ENCODE data around the gene DCUN1D4.
"Not testable (repeated sequence)": the region's sequence is repeated elsewhere in the genome, so short reads cannot be mapped to it uniquely, and the experiment has no call there.

The DCUN1D4 gene

DNA sequence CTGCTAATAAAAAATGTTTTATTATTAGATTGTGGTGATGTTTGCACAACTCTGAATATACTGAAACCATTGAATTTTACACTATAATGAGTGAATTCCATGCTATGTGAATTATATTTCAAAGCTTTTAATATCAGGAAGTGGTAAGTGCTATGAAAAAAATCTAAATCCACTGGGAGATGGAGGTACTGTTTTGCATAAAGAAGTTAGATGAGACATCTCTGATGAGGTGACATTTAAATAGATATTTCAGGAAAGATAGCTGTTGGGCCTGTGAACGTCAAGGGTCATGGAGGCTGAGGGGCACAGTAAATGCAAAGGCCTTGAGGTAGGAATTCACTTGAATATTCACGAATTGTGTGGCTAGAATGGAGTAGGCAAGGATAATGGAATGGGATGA is 12.3 kb downstream of the DCUN1D4 start:
- no peak for DNase-seq

GRCh38 chr4:51855751-51856150 is 12.8 kb downstream of the DCUN1D4 start:
- no peak for DNase-seq

- DNase-seq, result no peak
Measured at GRCh38 chr4:51858605-51859202, 15.8 kb downstream of the DCUN1D4 start.

DNA sequence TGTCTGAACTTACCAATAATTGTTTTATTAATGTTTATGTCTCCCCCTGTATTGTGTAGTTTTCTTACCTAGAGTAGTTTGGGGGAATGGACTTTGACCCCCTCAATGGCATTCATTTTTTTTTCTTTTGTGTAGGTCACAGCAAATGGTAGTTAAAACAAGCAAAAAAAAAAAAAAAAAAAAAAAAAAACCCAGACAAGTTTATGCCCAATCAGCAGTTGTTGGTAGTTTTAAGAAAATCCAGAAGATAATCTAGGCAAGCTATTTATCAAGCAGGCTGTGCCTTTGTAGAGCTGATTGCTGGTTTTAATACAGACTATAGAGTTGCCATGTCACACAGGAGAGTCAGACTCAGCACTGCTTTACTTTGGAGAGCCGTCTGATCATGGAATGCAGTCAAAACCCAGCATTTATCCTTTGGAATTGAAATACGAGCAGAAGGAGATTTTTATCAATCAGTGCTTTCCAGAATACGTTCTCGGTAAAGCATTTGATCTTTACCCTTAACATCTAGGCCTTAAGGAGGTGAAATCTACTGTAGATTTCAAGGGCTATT is 16.6 kb downstream of the DCUN1D4 start:
- no peak for DNase-seq

GRCh38 chr4:51862199-51862598 is 19.2 kb downstream of the DCUN1D4 start:
- no peak for DNase-seq

DNA sequence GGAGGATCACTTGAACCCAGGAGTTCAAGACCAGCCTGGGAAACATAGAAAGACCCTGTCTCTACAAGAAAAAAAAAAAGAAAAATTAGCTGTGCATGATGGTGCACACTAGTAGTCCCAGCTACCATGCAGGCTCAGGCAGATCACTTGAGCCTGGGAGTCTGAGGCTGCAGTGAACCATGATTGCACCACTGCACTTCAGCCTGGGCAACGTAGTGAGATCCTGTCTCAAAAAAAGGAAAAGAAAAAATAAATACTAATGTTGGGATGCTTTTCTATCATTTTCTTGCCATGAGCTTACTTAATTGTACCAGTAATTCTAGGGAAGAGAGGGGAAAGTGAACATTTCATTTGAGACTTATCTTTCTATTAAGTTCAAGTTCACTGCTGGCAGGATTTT is 19.8 kb downstream of the DCUN1D4 start:
- no peak for DNase-seq

- no peak for DNase-seq
Measured at GRCh38 chr4:51865717-51866116, 22.8 kb downstream of the DCUN1D4 start.

GRCh38 chr4:51866835-51867234 is 23.9 kb downstream of the DCUN1D4 start:
- DNase-seq, result no peak

- no peak for DNase-seq
Measured at GRCh38 chr4:51867689-51868448, 24.9 kb downstream of the DCUN1D4 start.

DNA sequence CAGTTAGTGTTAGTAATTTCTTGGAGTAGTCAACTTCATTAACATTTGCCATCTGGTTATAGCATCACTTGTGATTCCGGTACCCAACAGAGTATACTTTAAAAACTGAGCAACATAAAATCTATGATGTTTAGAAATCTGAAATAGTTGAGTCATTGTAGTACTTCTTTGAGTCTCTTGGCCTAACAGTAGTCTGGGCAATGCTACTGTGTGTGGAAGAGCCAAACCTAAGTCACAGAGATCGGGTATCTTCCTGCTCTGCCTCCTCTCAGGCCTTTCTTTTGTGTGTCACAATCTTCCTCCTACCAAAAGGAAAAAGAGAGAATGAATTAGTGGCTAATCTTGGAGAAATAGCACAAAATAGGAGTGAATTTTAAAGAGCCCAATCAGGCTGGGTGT is 25.5 kb downstream of the DCUN1D4 start:
- no peak for DNase-seq

GRCh38 chr4:51870441-51871188 is 27.7 kb downstream of the DCUN1D4 start:
- DNase-seq, result no peak

DNA sequence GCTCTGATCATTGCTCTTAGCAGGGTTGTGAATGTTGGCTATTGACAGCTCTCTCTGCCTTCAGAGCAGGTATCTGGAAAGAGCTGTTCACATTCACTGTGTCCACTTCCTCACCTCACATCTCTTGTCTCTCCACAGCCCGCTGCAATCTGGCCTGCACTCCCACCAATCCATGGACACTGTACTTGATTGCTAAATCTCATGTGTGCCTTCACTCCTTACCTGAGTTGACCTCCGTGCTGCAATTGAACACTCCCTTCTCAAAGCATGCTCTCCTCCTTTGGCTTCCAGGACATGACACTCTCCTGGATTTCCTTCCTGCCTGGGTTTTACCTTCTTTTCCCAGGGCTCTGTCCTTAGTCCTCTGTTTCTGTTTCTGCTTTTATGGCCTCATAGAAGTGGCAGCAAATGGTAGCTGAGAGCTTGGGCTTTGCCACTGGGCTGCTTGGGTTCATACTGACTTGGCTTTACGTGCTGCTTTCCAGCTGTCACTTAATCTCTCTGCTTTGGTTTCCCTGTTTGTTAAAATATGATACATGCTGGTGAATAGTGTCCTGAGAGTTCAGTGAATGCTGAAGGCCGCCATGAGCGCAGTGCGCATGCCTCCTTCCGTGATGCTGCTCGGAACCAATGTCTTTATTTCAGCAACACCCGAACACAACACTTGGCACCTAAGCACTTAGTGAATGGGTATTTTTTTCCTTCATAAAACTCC is 29.5 kb downstream of the DCUN1D4 start:
- no peak for DNase-seq

DNA sequence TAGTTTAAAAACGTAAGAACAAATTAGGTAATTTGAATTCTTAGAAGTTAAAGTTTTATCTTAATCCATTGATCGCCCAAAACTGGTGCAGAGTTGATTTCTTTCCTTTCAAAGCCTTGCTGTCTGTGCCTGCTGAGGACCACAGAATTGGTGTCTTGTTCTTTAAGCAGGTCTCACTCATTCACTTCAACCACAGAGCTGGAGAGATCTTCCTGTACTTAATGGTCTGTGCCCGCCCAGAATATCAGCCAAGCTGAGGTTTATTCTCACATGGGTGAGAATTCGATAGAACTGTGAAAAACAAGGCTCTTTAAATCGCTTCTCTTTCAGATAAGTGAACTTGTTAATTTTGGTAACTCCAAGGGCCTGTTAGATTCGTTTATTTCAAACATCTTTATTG is 31.6 kb downstream of the DCUN1D4 start:
- no peak for DNase-seq

DNA sequence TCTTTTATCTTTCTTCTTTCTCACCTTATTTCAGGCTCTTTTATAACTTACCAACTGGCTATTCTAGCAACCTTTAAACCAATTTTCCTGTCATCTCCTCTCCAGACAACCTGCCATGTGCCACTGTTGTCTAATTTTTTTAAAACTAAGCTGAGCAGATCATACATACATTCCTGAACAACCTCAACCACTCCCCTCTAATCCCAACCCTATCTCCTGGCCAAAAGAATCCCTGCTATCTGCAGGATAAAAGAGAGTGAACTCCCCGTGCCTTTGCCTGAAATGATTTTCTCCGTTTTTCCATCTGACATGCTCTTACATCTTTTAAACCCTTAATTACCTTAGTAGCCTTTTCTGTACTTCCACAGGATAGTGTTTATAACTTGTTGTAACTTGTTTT is 35.5 kb downstream of the DCUN1D4 start:
- no peak for DNase-seq

- no peak for DNase-seq
Measured at GRCh38 chr4:51880016-51880915, 37.3 kb downstream of the DCUN1D4 start.

DNA sequence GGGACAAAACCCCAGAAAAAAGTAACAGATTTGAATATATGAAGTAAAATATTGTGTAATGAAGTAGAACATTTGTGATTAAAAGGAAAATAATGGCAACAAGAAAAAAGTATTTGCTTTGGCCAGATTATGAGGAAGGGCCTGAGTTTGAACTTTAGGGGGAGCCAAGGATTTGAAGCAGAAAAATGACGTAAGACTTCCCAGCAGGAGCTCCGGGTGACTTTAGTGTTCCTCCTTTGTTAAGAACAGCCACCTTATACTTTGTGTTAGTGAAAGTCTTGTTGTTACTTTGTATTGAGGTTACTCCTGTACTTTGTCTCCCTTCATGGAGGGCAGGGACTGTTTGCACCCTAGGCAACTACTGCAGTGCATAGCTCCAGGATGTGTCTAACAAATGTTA is 41.1 kb downstream of the DCUN1D4 start:
- no peak for DNase-seq

DNA sequence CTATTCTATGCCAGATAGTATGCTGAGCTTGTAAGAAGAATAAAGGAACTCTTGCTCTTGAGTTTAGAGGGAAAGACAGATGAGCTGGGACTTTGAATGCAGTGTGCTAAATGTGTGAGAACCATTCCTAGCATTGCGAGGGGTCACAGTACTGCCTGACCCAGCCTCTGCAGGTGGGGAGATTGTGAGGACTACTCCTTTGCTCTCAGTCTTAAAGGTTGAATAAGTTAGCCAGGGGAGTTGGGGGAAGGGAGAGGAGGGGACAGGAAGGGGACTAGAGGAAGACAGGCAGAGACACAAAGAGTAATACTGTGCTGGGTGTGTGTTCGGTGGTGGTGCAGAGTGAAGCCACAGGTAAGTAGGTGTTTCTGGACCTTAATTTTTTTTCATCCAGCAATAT is 41.7 kb downstream of the DCUN1D4 start:
- DNase-seq, result no peak

GRCh38 chr4:51885363-51885762 is 42.4 kb downstream of the DCUN1D4 start:
- DNase-seq, result peak; percentile 35

DNA sequence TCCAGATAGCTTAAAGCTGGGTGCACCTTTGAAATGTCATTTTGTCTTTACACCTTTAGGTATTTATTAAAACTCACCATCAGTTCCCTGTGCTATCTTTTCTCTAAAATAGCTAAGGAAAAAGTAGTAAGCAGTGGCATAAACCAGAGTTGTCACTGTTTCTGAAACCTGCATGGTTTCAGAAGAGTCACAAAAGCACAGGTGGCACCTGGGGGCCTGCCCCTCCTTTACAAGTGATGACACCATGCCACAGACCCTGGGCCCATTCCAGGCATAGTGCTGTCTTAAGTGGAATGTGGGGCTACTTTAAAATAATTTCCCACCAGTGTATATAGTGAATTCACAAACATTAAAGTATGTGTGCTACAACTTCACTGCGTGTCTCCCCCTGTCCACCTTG is 47.8 kb downstream of the DCUN1D4 start:
- no peak for DNase-seq

- not testable (repeated sequence) for DNase-seq
Measured at GRCh38 chr4:51893402-51893801, 50.4 kb downstream of the DCUN1D4 start.

- no peak for DNase-seq
Measured at GRCh38 chr4:51894059-51894645, 51.2 kb downstream of the DCUN1D4 start.

DNA sequence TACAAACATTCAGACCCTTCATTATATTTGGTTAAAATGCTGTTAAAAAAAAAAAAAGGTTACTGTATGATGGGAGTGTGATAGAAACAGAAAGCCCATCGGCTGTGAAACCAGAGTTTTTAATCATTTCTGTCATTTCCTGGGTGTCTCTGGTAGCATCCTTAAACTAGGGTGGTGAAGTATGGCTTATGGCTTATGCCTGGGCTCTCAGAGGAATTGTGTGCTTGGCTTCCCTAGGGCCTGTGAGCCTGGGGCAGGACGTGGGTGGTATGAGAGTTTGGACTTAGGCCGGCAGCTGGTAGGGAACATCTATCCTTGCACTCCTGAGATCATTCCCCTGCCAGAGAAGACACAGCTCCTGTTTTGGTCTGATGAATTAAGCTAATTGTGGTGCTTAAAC is 52.2 kb downstream of the DCUN1D4 start:
- DNase-seq, result peak; percentile 3
